Activated naive CD4-positive, alpha-beta T cell treated with anti-CD3 and anti-CD28 coated beads, Interleukin-2, amount 10 ng/mL, durations not matched to agents 7 days and 5 days (primary cell): ENCODE data around the gene SLC16A4.
"Not testable (repeated sequence)": the region's sequence is repeated elsewhere in the genome, so short reads cannot be mapped to it uniquely, and the experiment has no call there.

Source experiments
- CTCF ChIA-PET: fragments of 350-600 bp; sonication (Branson Sonifier 250); formaldehyde crosslinking; loops from one replicate; lab custom pipeline; 2021; ENCODE audit warnings: antibody characterized with exemption; lab: Charles Lee
- DNase-seq: peaks from one replicate; pipeline ENCODE4 v3.0.0-alpha.2; 2020
- H3K27ac Mint-ChIP-seq: one replicate; pipeline ENCODE4 v1.8.0; 2021; ENCODE audit warnings: mild to moderate bottlenecking, moderate library complexity, mixed read lengths
- H3K27me3 Mint-ChIP-seq: one replicate; pipeline ENCODE4 v1.8.0; 2021; ENCODE audit warnings: mild to moderate bottlenecking, mixed read lengths
- H3K36me3 Mint-ChIP-seq: one replicate; pipeline ENCODE4 v1.8.0; 2021; ENCODE audit warnings: mixed read lengths
- H3K4me1 Mint-ChIP-seq: one replicate; pipeline ENCODE4 v1.8.0; 2021; ENCODE audit warnings: mixed read lengths
- H3K4me3 Mint-ChIP-seq: one replicate; pipeline ENCODE4 v1.8.0; 2021; ENCODE audit warnings: mild to moderate bottlenecking, moderate library complexity, mixed read lengths
- H3K9me3 Mint-ChIP-seq: one replicate; pipeline ENCODE4 v1.8.0; 2021; ENCODE audit warnings: mixed read lengths

The SLC16A4 gene

DNA sequence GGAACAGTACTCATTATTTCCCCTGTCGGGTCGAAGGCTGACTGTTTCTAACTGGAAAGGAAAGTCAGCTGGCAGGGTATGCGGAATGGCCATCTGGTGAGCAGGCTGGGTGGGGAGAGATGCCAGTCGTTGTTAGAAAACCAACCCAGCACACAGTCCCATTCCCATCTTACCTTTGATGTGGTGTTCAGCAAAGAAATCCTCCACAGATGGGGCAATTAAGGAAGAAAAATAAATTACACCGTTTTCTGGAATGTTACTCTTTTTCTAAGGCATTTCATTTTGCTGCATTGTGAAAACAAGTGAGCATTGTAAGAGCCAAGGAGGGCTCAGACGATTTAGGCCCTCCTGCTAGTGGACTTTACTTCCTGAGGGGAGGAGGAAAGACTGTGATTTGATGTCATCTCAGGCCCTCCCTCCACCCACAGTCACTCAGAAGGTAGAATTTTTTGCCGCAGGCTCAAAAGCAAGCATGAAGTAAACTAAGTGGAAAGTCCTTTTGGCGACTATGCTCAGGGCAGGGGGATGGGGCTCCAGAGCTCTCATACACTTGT, at the start of gene SLC16A4:
Gene SLC16A4, minus strand, starts transcription at position 335 of the 554 bp plus-strand sequence. CDS start 1,703 bp downstream, outside the sequence.
- DNase-seq: no peak
- peaks cover 2% of the 10 kb centered on the region for H3K9me3 Mint-ChIP-seq
- no peaks in the 10 kb centered on the region for H3K27me3 Mint-ChIP-seq
- CTCF ChIA-PET: no interaction called here
- peaks cover 5% of the 10 kb centered on the region for H3K4me1 Mint-ChIP-seq
- H3K4me3 Mint-ChIP-seq: no peak within 1 kb of the TSS
- no peak within 1 kb of the TSS for H3K27ac Mint-ChIP-seq
- H3K36me3 Mint-ChIP-seq: peaks cover 27% of the 10 kb centered on the region

GRCh38 chr1:110439873-110440272, 49.0 kb upstream of the SLC16A4 start:
- H3K4me3 Mint-ChIP-seq, CTCF ChIA-PET, H3K36me3 Mint-ChIP-seq: not testable (repeated sequence)

GRCh38 chr1:110438893-110439292, 48.1 kb upstream of the SLC16A4 start:
- Mint-ChIP-seq H3K27me3 (peaks cover 62% of the 10 kb centered on the region), H3K4me1 (no peaks in the 10 kb centered on the region), H3K36me3 (no peaks in the 10 kb centered on the region)

More at GRCh38 chr1:110439873-110440272, 49.0 kb upstream of the SLC16A4 start:
- H3K4me1 Mint-ChIP-seq, H3K27ac Mint-ChIP-seq, DNase-seq, H3K9me3 Mint-ChIP-seq: not testable (repeated sequence)
- H3K27me3 Mint-ChIP-seq: peaks cover 57% of the 10 kb centered on the region

GRCh38 chr1:110437645-110438299, 46.9 kb upstream of the SLC16A4 start:
- H3K27ac Mint-ChIP-seq, DNase-seq, H3K4me3 Mint-ChIP-seq, H3K36me3 Mint-ChIP-seq, H3K4me1 Mint-ChIP-seq, H3K9me3 Mint-ChIP-seq: not testable (repeated sequence)
- CTCF ChIA-PET: interaction anchor here (1.4 to 2.0 kb wide), 2 partner anchors 16 to 234 kb away, joined by 3 to 4 read pairs; no protein-coding TSS in a partner anchor
- H3K27me3 Mint-ChIP-seq: peaks cover 62% of the 10 kb centered on the region

More at GRCh38 chr1:110438893-110439292, 48.1 kb upstream of the SLC16A4 start:
- no peak overlapping the region for H3K4me3 Mint-ChIP-seq
- CTCF ChIA-PET: interaction anchor here (0.8 kb wide), 1 partner anchor 21 kb away, joined by 3 read pairs; no protein-coding TSS in a partner anchor
- no peak for DNase-seq
- no peak overlapping the region for H3K27ac Mint-ChIP-seq
- no peaks in the 10 kb centered on the region for H3K9me3 Mint-ChIP-seq

DNA sequence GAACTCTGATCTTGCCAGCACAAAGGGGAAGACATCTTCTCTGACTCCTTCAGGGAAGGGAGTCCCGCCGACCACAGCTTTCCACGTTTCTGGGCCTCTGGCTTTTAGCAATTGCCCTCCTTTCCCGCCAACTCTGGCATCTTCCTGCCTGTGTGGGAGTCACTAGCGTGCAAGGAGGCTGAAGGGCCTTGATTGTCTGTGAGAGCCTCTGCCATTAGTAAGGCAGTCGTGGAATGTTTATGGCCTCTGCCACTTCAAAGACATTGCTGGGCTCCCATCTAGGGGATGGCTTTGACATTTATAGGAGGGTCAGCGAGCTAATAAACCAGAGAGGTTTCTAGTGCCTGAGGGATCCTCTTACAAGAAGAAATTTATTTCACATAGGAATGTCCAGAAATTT, 45.8 kb upstream of the SLC16A4 start:
- CTCF ChIA-PET: interaction anchor here (0.6 to 2.0 kb wide), 3 partner anchors 24 to 248 kb away, joined by 3 to 5 read pairs (median 4); no protein-coding TSS in a partner anchor
- Mint-ChIP-seq H3K9me3 (no peaks in the 10 kb centered on the region), H3K4me3 (no peak overlapping the region), H3K4me1 (no peaks in the 10 kb centered on the region), H3K27ac (no peak overlapping the region), H3K27me3 (peaks cover 62% of the 10 kb centered on the region), H3K36me3 (no peaks in the 10 kb centered on the region)
- DNase-seq: no peak

DNA sequence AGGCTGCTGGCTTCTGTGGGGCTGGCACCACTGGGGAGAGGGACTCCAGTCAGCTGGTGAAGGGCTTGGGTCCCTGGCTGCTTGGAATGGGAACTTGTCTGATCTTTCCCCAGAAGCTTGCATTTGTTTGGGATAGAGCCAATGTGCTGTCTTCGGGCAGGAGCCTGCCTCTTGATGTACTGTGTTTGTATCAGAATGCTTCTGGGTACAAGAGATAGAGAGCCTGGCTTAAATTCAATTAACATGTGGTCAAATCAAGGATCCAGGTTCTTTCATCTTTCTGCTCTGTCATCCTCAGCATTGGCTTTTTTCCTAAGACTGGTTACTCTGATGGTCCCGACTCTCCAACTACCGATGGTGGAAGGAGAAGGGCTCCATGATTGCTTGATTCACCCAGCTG, 44.1 kb upstream of the SLC16A4 start:
- Mint-ChIP-seq H3K4me3 (no peak overlapping the region), H3K9me3 (no peaks in the 10 kb centered on the region), H3K27me3 (peaks cover 65% of the 10 kb centered on the region), H3K27ac (no peak overlapping the region), H3K36me3 (no peaks in the 10 kb centered on the region), H3K4me1 (no peaks in the 10 kb centered on the region)
- CTCF ChIA-PET: interaction anchor here (1.7 to 2.0 kb wide), 2 partner anchors 25 kb away, joined by 5 to 7 read pairs; no protein-coding TSS in a partner anchor
- no peak for DNase-seq

- Mint-ChIP-seq H3K4me1 (no peaks in the 10 kb centered on the region), H3K9me3 (no peaks in the 10 kb centered on the region), H3K4me3 (no peak overlapping the region), H3K27ac (no peak overlapping the region), H3K36me3 (no peaks in the 10 kb centered on the region), H3K27me3 (peaks cover 62% of the 10 kb centered on the region)
- CTCF ChIA-PET: interaction anchor here (0.6 to 1.7 kb wide), 3 partner anchors 26 to 226 kb away, joined by 3 to 7 read pairs (median 3); no protein-coding TSS in a partner anchor
- DNase-seq: no peak
These were observed 43.0 kb upstream of the SLC16A4 start for GRCh38 chr1:110433803-110434202.

DNA sequence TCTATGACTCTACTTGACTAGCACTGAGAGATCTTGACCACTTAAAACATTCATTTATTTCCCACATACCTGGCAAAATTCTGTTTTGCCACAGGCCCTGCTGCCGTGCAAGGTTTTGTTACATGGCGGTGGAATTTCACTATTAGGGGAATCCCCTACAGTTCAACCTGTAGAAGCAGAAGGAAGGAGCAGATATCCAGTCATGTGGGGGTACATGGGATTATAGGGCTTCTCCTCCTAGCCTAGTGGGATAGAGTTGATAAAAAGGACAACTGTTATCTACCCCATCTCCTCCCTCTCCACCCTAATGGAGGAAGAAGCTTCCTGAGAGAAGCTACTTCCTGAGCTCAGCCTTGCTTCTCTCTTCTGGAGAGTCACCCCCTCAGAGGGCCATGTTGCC, 42.4 kb upstream of the SLC16A4 start:
- Mint-ChIP-seq H3K36me3 (no peaks in the 10 kb centered on the region), H3K4me1 (no peaks in the 10 kb centered on the region), H3K4me3 (no peak overlapping the region), H3K9me3 (no peaks in the 10 kb centered on the region), H3K27ac (no peak overlapping the region), H3K27me3 (peaks cover 64% of the 10 kb centered on the region)
- CTCF ChIA-PET: interaction anchor here (1.7 kb wide), 1 partner anchor 27 kb away, joined by 7 read pairs; no protein-coding TSS in a partner anchor
- DNase-seq: no peak

DNA sequence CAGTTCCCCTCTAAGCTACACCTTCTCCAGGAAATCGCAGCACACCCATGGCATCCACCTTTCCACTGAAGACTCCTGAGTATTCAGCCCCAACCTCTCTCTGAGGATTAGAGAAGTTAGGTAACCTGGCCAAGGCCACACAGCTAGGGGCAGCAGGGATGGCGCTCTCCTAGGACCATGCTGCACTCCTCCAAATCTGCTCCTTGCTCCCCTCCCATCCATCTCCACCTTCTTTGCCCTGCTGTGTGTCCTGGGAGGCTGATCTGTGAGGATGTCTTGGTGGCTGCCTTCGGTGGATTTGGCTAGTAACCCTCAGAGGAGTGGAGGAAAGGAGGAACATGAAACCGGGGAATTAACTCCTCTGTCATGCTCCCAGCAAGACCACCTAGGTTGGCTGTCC, 40.1 kb upstream of the SLC16A4 start:
- H3K27ac Mint-ChIP-seq: no peak overlapping the region
- no peak overlapping the region for H3K4me3 Mint-ChIP-seq
- peaks cover 65% of the 10 kb centered on the region for H3K27me3 Mint-ChIP-seq
- no peaks in the 10 kb centered on the region for H3K36me3 Mint-ChIP-seq
- H3K9me3 Mint-ChIP-seq: no peaks in the 10 kb centered on the region
- no peak for DNase-seq
- H3K4me1 Mint-ChIP-seq: no peaks in the 10 kb centered on the region
- CTCF ChIA-PET: interaction anchor here (0.9 to 2.4 kb wide), 7 partner anchors 15 to 234 kb away, joined by 3 to 10 read pairs (median 4); no protein-coding TSS in a partner anchor

- CTCF ChIA-PET: interaction anchor here (0.6 to 2.4 kb wide), 7 partner anchors 18 to 231 kb away, joined by 3 to 10 read pairs (median 4); no protein-coding TSS in a partner anchor
- peaks cover 68% of the 10 kb centered on the region for H3K27me3 Mint-ChIP-seq
- no peaks in the 10 kb centered on the region for H3K36me3 Mint-ChIP-seq
- H3K9me3 Mint-ChIP-seq: no peaks in the 10 kb centered on the region
- no peak for DNase-seq
- H3K4me3 Mint-ChIP-seq: no peak overlapping the region
- no peak overlapping the region for H3K27ac Mint-ChIP-seq
- H3K4me1 Mint-ChIP-seq: no peaks in the 10 kb centered on the region
These were observed 39.5 kb upstream of the SLC16A4 start for GRCh38 chr1:110430366-110430765.

- no peaks in the 10 kb centered on the region for H3K4me1 Mint-ChIP-seq
- H3K4me3 Mint-ChIP-seq: no peak overlapping the region
- CTCF ChIA-PET: interaction anchor here (0.7 to 1.9 kb wide), 3 partner anchors 16 to 232 kb away, joined by 3 to 7 read pairs (median 3); no protein-coding TSS in a partner anchor
- no peak overlapping the region for H3K27ac Mint-ChIP-seq
- no peaks in the 10 kb centered on the region for H3K36me3 Mint-ChIP-seq
- H3K9me3 Mint-ChIP-seq: no peaks in the 10 kb centered on the region
- H3K27me3 Mint-ChIP-seq: peaks cover 66% of the 10 kb centered on the region
- DNase-seq: no peak
These were observed 38.1 kb upstream of the SLC16A4 start for GRCh38 chr1:110428946-110429345.

GRCh38 chr1:110426854-110427253, 36.0 kb upstream of the SLC16A4 start:
- no peaks in the 10 kb centered on the region for H3K9me3 Mint-ChIP-seq
- H3K27ac Mint-ChIP-seq: no peak overlapping the region
- H3K4me3 Mint-ChIP-seq: no peak overlapping the region
- no peaks in the 10 kb centered on the region for H3K36me3 Mint-ChIP-seq
- CTCF ChIA-PET: interaction anchor here (1.1 kb wide), 1 partner anchor 33 kb away, joined by 3 read pairs; no protein-coding TSS in a partner anchor
- DNase-seq: no peak
- H3K27me3 Mint-ChIP-seq: peaks cover 61% of the 10 kb centered on the region
- no peaks in the 10 kb centered on the region for H3K4me1 Mint-ChIP-seq

DNA sequence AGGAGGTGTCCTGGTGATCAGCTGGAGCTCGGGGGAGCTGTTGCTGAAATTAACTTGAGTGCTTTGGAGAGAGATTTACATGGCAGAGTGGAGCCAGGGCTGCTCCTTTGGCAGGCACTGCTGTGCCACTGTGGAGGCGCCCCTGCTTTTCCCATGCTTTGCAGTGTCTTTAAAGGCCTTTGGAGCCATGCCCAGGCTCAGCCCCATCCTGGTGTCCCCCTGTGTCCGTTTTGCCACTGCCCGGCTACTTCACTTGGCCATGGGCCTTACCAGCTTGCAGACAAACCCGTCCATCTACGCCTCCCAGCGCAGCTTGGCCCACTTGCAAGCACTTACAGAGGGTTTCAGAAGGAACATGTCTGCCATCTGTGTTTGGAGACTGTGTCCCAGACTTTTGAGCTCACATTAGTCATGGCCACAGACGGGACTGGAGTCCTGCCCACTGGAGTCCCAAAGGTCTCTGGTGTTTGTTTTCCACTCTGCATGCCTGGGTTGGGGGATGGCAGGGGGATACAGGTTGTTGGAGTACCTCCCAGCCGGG, 34.9 kb upstream of the SLC16A4 start:
- H3K9me3 Mint-ChIP-seq: no peaks in the 10 kb centered on the region
- no peaks in the 10 kb centered on the region for H3K36me3 Mint-ChIP-seq
- CTCF ChIA-PET: interaction anchor here (0.6 to 1.1 kb wide), 2 partner anchors 34 to 648 kb away, joined by 3 read pairs; no protein-coding TSS in a partner anchor
- peaks cover 50% of the 10 kb centered on the region for H3K27me3 Mint-ChIP-seq
- H3K27ac Mint-ChIP-seq: no peak overlapping the region
- H3K4me3 Mint-ChIP-seq: no peak overlapping the region
- no peak for DNase-seq
- peaks cover 4% of the 10 kb centered on the region for H3K4me1 Mint-ChIP-seq
